ENCODE results near the gene KTI12. TPM values are rescaled to one million over a fixed set of nuclear protein-coding genes. Genes with fewer than 3 reads are reported as not detected.
"Not testable (repeated sequence)": the region's sequence is repeated elsewhere in the genome, so short reads cannot be mapped to it uniquely, and the experiment has no call there.

The KTI12 gene
- total and polyA plus RNA-seq, 2 donors (not counting 3 experiments of a cell fraction or from before 2014, with no cell fraction given): 10.0 to 12.7 TPM

GRCh38 chr1:52005548-52005947 lies 28.1 kb downstream of the KTI12 start:
- H2AFZ ChIP-seq (ENCODE audit: low read depth, low read length); dilution Hi-C loops (cut with MboI; ENCODE audit: extremely low pct_ligation_motif_present, low sequenced_read_pairs): not testable (repeated sequence)

GRCh38 chr1:52003877-52004276 lies 29.7 kb downstream of the KTI12 start:
- Histone ChIP-seq H3K4me3 (replicated peaks in 1 of 3; ENCODE audit: insufficient read depth in 1 of 3, low read depth in 1 of 3, low read length in 3 of 3) (no peak overlapping the region), H3K9ac (replicated peaks; ENCODE audit: extremely low read depth, insufficient read depth, low read length) (no peak overlapping the region), H3K79me2 (ENCODE audit: control insufficient read depth, insufficient read depth, low read length) (no peaks in the 10 kb centered on the region), H3K4me2 (ENCODE audit: insufficient read depth, low read length) (no peak overlapping the region), H4K20me1 (replicated peaks; ENCODE audit: control insufficient read depth, extremely low read depth, insufficient read depth, low read length) (no peaks in the 10 kb centered on the region), H3K27ac (ENCODE audit: insufficient read depth, low read depth, low read length) (no peak overlapping the region), H3K27me3 (ENCODE audit: control insufficient read depth in 2 of 2, insufficient read depth in 2 of 2, low read length in 2 of 2) (peaks cover 2 to 5% of the 10 kb centered on the region in 2 experiments), H3K4me1 (ENCODE audit: control insufficient read depth, extremely low read depth, insufficient read depth, low read length) (no peaks in the 10 kb centered on the region), H3K9me1 (replicated peaks; ENCODE audit: control insufficient read depth, extremely low read depth, insufficient read depth, low read length) (no peaks in the 10 kb centered on the region), H3K36me3 (ENCODE audit: control insufficient read depth in 2 of 2, extremely low read depth in 1 of 2, insufficient read depth in 2 of 2, low read length in 2 of 2) (no peaks in the 10 kb centered on the region), H3K9me3 (replicated peaks; ENCODE audit: control insufficient read depth, insufficient read depth, low read length) (no peaks in the 10 kb centered on the region), H2AFZ (ENCODE audit: low read depth, low read length) (no peak overlapping the region)
- no TSS peak for BruUV-seq (replicated peaks)
- TF ChIP-seq CTCF (IDR thresholded peaks at IDR 0.05; ENCODE audit: extremely low read depth in 1 of 2, insufficient read depth in 1 of 2, low read depth in 1 of 2, low read length in 2 of 2) (no peak), EZH2 (IDR thresholded peaks at IDR 0.05; ENCODE audit: borderline replicate concordance, low read depth, low read length, severe bottlenecking) (no peak)
- FAIRE-seq (no peak), DNase-seq (ENCODE audit: low read depth, low spot score) (no peak)
- ChIA-PET POLR2A (interaction anchor here (0.6 kb wide), 1 partner anchor 142 kb away, joined by 3 read pairs; no protein-coding TSS in a partner anchor), CTCF (interaction anchor here (1.7 to 2.9 kb wide), 2 partner anchors 28 to 107 kb away, joined by 3 to 32 read pairs; no protein-coding TSS in a partner anchor)
- dilution Hi-C loops (cut with MboI; ENCODE audit: extremely low pct_ligation_motif_present, low sequenced_read_pairs): no loop called here
- intact Hi-C loops (cut with micrococcal nuclease): loop anchor here (10.0 kb wide), 1 partner anchor 189 kb away; no protein-coding TSS in a partner anchor

More at GRCh38 chr1:52005548-52005947, 28.1 kb downstream of the KTI12 start:
- H3K36me3 ChIP-seq (ENCODE audit: control insufficient read depth in 2 of 2, extremely low read depth in 1 of 2, insufficient read depth in 2 of 2, low read length in 2 of 2); H3K9me1 ChIP-seq (replicated peaks; ENCODE audit: control insufficient read depth, extremely low read depth, insufficient read depth, low read length); FAIRE-seq; DNase-seq (ENCODE audit: low read depth, low spot score); H3K4me2 ChIP-seq (ENCODE audit: insufficient read depth, low read length); POLR2A ChIA-PET; H3K4me3 ChIP-seq (replicated peaks in 1 of 3; ENCODE audit: insufficient read depth in 1 of 3, low read depth in 1 of 3, low read length in 3 of 3); H3K27ac ChIP-seq (ENCODE audit: insufficient read depth, low read depth, low read length); H3K27me3 ChIP-seq (ENCODE audit: control insufficient read depth in 2 of 2, insufficient read depth in 2 of 2, low read length in 2 of 2); H3K9me3 ChIP-seq (replicated peaks; ENCODE audit: control insufficient read depth, insufficient read depth, low read length); H3K4me1 ChIP-seq (ENCODE audit: control insufficient read depth, extremely low read depth, insufficient read depth, low read length); H4K20me1 ChIP-seq (replicated peaks; ENCODE audit: control insufficient read depth, extremely low read depth, insufficient read depth, low read length); H3K9ac ChIP-seq (replicated peaks; ENCODE audit: extremely low read depth, insufficient read depth, low read length); BruUV-seq (replicated peaks); H3K79me2 ChIP-seq (ENCODE audit: control insufficient read depth, insufficient read depth, low read length): not testable (repeated sequence)
- intact Hi-C loops (cut with micrococcal nuclease): loop anchor here (10.0 kb wide), 1 partner anchor 191 kb away; no protein-coding TSS in a partner anchor
- CTCF ChIA-PET: interaction anchor here (0.7 to 2.9 kb wide), 4 partner anchors 37 to 343 kb away, joined by 3 to 32 read pairs (median 3); no protein-coding TSS in a partner anchor
